ENCODE results near the gene CBX3. TPM values are rescaled to one million over a fixed set of nuclear protein-coding genes. Genes with fewer than 3 reads are reported as not detected.
A peak's percentile ranks its signal among the peaks of the same experiment; 100 is the strongest.

CBX3 gene
- total RNA-seq, 1 donor from 2014 or later = 360 TPM

DNA sequence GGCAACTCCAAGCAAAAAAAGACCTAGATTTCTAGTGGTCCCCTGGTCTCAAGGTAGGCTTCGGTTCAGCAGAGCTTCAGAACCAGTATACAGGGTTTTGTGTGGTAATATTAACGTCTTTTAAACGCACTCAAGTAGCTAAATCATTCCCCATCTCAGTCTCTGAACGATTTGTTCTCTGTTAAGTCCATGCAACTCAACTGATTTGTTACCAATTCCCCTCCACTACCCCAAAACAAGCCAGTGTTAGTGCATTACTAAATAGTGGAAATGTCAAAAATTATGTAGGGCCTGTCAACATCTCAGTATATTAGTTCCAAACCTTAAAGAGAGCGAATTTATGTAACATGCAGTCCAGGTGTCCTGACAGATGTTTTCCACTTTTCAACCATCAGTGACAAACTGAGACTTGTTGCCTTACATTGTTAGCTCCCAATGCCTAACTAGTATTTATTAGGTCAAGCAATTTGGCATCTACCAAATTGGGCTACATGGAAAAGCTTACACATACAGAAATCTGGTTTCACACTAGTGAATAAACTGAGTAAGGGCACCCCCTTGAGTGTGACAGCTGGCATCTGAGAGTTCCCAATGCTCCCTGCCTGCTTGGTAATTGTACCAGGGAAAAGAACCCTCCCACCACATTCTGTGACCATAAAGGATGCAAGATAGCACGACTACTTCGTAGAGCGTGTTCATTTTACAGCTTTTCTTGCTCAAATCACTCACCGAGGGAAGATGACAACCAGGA, 13.2 kb upstream of the CBX3 start:
- no peak for TF ChIP-seq EZH2phosphoT487 (IDR thresholded peaks at IDR 0.05)
- TF ChIP-seq CTCF (IDR thresholded peaks at IDR 0.05) = no peak
- TF ChIP-seq EZH2 (IDR thresholded peaks at IDR 0.05) = no peak
- no peak overlapping the region for H3K9ac ChIP-seq
- H4K20me1 ChIP-seq (ENCODE audit: low read depth) = peaks cover 75% of the 10 kb centered on the region
- H3K27ac ChIP-seq = peak overlapping the region; percentile 80
- peaks cover 56% of the 10 kb centered on the region for H3K79me2 ChIP-seq (ENCODE audit: low read depth)
- Mint-ChIP-seq H3K9me3 (no peaks in the 10 kb centered on the region), H3K4me1 (peaks cover 33% of the 10 kb centered on the region), H3K4me3 (peak overlapping the region; percentile 33), H3K36me3 (peaks cover 63% of the 10 kb centered on the region), H3K27me3 (ENCODE audit: insufficient read depth, low read depth) (peaks cover 6% of the 10 kb centered on the region), H3K27ac (no peak overlapping the region)
- no peak for DNase-seq (ENCODE audit: low spot score)
- H3K27me3 ChIP-seq = no peaks in the 10 kb centered on the region
- no peaks in the 10 kb centered on the region for H3K9me3 ChIP-seq (ENCODE audit: low read depth)
- no peak overlapping the region for H2AFZ ChIP-seq (replicated peaks)
- no peak overlapping the region for H3K4me2 ChIP-seq
- peaks cover 7% of the 10 kb centered on the region for H3K4me1 ChIP-seq
- no peak overlapping the region for H3K4me3 ChIP-seq
- peaks cover 45% of the 10 kb centered on the region for H3K36me3 ChIP-seq
- peaks cover 100% of the 10 kb centered on the region for H3F3A ChIP-seq (ENCODE audit: low read depth)

DNA sequence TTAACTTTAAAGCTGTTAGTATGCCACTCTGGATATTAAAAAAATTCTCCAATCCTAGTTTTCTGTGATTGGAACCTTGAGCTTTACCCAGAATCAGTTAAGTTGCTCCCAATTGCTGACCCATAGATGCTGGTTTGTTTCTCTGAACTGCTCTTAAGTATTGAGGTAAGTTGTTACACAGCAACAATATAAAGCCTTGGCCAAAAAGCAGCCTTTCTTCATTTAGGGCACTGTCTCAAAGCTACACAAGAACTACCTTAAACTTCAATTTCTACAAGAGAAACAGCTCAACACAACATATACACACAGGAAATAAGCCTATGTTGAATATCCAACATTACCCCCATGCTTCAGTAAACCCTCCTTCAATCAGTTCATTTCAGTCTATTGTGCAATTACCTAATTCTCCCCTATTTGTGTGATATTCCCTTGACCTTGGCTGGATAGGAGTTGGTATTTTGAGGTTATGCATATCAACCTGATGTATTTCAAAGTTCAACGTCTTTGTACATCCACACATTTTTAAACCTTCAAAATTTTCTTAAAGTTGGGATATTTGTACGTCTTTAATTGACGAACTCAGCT, 12.5 kb upstream of the CBX3 start:
- Histone ChIP-seq H3K27ac (peak overlapping the region; percentile 55), H3K27me3 (no peaks in the 10 kb centered on the region), H2AFZ (replicated peaks) (no peak overlapping the region), H3K4me2 (no peak overlapping the region), H3K9ac (no peak overlapping the region), H3K9me3 (ENCODE audit: low read depth) (no peaks in the 10 kb centered on the region), H3K4me1 (peaks cover 13% of the 10 kb centered on the region), H3F3A (ENCODE audit: low read depth) (peaks cover 100% of the 10 kb centered on the region), H4K20me1 (ENCODE audit: low read depth) (peaks cover 81% of the 10 kb centered on the region), H3K79me2 (ENCODE audit: low read depth) (peaks cover 63% of the 10 kb centered on the region), H3K4me3 (no peak overlapping the region), H3K36me3 (peaks cover 49% of the 10 kb centered on the region)
- H3K4me1 Mint-ChIP-seq = peaks cover 37% of the 10 kb centered on the region
- peaks cover 6% of the 10 kb centered on the region for H3K27me3 Mint-ChIP-seq (ENCODE audit: insufficient read depth, low read depth)
- no peaks in the 10 kb centered on the region for H3K9me3 Mint-ChIP-seq
- peaks cover 69% of the 10 kb centered on the region for H3K36me3 Mint-ChIP-seq
- TF ChIP-seq EZH2phosphoT487 (IDR thresholded peaks at IDR 0.05) (no peak), CTCF (IDR thresholded peaks at IDR 0.05) (no peak), EZH2 (IDR thresholded peaks at IDR 0.05) (no peak)
- DNase-seq (ENCODE audit: low spot score) = no peak
- H3K4me3 Mint-ChIP-seq = no peak overlapping the region
- H3K27ac Mint-ChIP-seq = no peak overlapping the region

DNA sequence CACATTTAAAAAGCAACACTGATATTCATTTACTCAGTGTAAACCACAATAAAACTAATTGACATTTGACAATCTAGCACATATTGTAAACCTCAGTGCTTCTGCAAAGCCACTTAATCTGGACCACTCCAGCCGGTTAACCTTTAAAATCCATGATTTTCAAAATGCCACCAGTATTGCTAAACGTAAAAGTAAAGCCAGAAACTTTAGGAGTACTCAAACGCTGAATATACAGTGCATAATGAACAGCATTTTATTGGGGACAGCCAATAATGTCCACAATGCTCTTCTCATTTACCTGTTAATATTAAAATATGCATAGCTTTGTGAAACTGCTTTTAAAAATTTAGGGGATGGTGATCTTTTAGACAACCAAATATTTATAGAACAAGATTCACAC, 11.8 kb upstream of the CBX3 start:
- Histone ChIP-seq H3F3A (ENCODE audit: low read depth) (peaks cover 100% of the 10 kb centered on the region), H3K4me1 (peaks cover 15% of the 10 kb centered on the region), H3K27me3 (no peaks in the 10 kb centered on the region), H2AFZ (replicated peaks) (no peak overlapping the region), H3K4me2 (no peak overlapping the region), H3K9ac (no peak overlapping the region), H3K4me3 (no peak overlapping the region), H3K9me3 (ENCODE audit: low read depth) (no peaks in the 10 kb centered on the region), H3K36me3 (peaks cover 49% of the 10 kb centered on the region), H3K79me2 (ENCODE audit: low read depth) (peaks cover 69% of the 10 kb centered on the region), H3K27ac (peak overlapping the region; percentile 59), H4K20me1 (ENCODE audit: low read depth) (peaks cover 88% of the 10 kb centered on the region)
- TF ChIP-seq EZH2 (IDR thresholded peaks at IDR 0.05) (no peak), CTCF (IDR thresholded peaks at IDR 0.05) (no peak), EZH2phosphoT487 (IDR thresholded peaks at IDR 0.05) (no peak)
- peaks cover 40% of the 10 kb centered on the region for H3K4me1 Mint-ChIP-seq
- H3K9me3 Mint-ChIP-seq = no peaks in the 10 kb centered on the region
- peaks cover 75% of the 10 kb centered on the region for H3K36me3 Mint-ChIP-seq
- DNase-seq (ENCODE audit: low spot score) = no peak
- H3K27me3 Mint-ChIP-seq (ENCODE audit: insufficient read depth, low read depth) = peaks cover 10% of the 10 kb centered on the region
- H3K27ac Mint-ChIP-seq = no peak overlapping the region
- no peak overlapping the region for H3K4me3 Mint-ChIP-seq

Data from neural progenitor cell (in vitro differentiated cells).